Endothelial cell (in vitro differentiated cells): ENCODE data around the gene BAAT. TPM values are rescaled to one million over a fixed set of nuclear protein-coding genes. Genes with fewer than 3 reads are reported as not detected.

Source experiments
- DNase-seq: peaks from one replicate; pipeline ENCODE4 v3.0.0; 2021; ENCODE audit warnings: low spot score
- H3K27ac Mint-ChIP-seq: one replicate; pipeline ENCODE4 v1.8.0; 2021; ENCODE audit warnings: mixed read lengths, inconsistent platforms; ENCODE audit not compliant: unreplicated experiment
- H3K27me3 Mint-ChIP-seq: one replicate; pipeline ENCODE4 v1.8.0; 2021; ENCODE audit warnings: mild to moderate bottlenecking, moderate library complexity, mixed read lengths, inconsistent platforms; ENCODE audit not compliant: unreplicated experiment
- H3K36me3 Mint-ChIP-seq: one replicate; pipeline ENCODE4 v1.8.0; 2021; ENCODE audit warnings: mild to moderate bottlenecking, low read depth, mixed read lengths, inconsistent platforms; ENCODE audit not compliant: unreplicated experiment
- H3K4me1 Mint-ChIP-seq: one replicate; pipeline ENCODE4 v1.8.0; 2021; ENCODE audit warnings: mild to moderate bottlenecking, mixed read lengths, inconsistent platforms; ENCODE audit not compliant: unreplicated experiment
- H3K4me3 Mint-ChIP-seq: one replicate; pipeline ENCODE4 v1.8.0; 2021; ENCODE audit warnings: mild to moderate bottlenecking, mixed read lengths, inconsistent platforms; ENCODE audit not compliant: unreplicated experiment
- H3K9me3 Mint-ChIP-seq: one replicate; pipeline ENCODE4 v1.8.0; 2021; ENCODE audit warnings: mixed read lengths, inconsistent platforms; ENCODE audit not compliant: unreplicated experiment
- total RNA-seq: library from RNA; stranded (reverse); fragmentation: NEBNext Ultra II Directional; extraction: Animal tissue kit (Norgen Biotek cat#: 25700); gene quantifications from one replicate; pipeline ENCODE4 v1.2.1, GENCODE V29; 2021; ENCODE audit not compliant: unreplicated experiment
- TF ChIP-seq, protein P1 (sequence below): fragments of 200-600 bp; sonication (generic); IDR thresholded peaks from one replicate; pipeline ENCODE4 v1.5.0; 2021; ENCODE audit warnings: antibody characterized with exemption; ENCODE audit not compliant: unreplicated experiment

Gene BAAT
- total RNA-seq, 1 donor from 2014 or later, result not detected

DNA sequence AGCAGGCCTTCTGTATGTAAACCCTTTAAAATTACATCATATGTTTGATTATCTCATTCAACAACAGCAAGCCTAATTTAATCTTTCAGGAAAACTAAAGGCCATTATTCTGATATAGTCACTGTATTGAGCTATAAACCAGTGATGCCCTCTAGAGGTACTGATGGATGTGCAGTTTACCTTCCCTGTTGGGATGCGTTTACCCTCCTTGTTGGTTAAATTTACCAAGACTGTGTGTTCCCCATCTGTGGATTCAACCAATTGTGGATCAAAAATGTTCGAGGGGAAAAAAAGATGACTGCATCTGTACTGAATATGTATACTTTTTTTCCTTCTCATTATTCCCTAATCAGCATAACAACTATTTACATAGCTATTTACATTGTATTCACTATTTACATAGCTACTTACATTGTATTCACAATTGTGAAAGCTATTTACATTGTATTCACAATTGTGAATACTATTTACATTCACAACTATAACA is 3.7 kb upstream of the BAAT start:
- Mint-ChIP-seq H3K4me3 (no peak overlapping the region), H3K36me3 (peaks cover 22% of the 10 kb centered on the region), H3K27ac (no peak overlapping the region), H3K9me3 (peaks cover 8% of the 10 kb centered on the region), H3K27me3 (no peaks in the 10 kb centered on the region), H3K4me1 (peaks cover 3% of the 10 kb centered on the region)
- TF ChIP-seq, protein P1, sequence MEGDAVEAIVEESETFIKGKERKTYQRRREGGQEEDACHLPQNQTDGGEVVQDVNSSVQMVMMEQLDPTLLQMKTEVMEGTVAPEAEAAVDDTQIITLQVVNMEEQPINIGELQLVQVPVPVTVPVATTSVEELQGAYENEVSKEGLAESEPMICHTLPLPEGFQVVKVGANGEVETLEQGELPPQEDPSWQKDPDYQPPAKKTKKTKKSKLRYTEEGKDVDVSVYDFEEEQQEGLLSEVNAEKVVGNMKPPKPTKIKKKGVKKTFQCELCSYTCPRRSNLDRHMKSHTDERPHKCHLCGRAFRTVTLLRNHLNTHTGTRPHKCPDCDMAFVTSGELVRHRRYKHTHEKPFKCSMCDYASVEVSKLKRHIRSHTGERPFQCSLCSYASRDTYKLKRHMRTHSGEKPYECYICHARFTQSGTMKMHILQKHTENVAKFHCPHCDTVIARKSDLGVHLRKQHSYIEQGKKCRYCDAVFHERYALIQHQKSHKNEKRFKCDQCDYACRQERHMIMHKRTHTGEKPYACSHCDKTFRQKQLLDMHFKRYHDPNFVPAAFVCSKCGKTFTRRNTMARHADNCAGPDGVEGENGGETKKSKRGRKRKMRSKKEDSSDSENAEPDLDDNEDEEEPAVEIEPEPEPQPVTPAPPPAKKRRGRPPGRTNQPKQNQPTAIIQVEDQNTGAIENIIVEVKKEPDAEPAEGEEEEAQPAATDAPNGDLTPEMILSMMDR, result no peak
- DNase-seq, result no peak

DNA sequence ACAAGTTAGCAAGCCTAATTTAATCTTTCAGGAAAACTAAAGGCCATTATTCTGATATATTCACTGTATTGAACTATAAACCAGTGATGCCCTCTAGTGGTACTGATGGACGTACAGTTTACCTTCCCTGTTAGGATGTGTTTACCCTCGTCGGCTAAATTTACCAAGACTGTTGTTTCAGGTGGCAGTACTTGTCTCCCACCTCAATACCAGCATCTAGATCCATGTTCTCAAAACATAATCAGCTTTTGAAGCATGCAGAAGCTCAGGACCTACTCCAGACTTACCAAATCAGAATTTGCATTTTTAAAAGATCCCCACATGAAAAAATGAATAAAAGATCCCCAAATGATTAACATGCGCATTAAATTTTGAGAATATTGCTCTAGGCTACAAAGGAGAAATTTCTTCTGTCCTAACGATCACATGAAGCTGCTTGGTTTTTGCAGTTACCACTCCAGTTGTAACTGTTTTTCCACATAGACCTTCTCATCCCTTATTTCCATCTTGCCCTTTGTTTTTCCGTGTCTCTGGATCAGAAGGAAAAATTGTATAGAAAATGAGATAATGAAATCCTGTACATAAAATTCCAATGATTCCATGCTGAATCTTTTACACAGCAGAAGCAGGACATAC is 3.2 kb upstream of the BAAT start:
- peaks cover 3% of the 10 kb centered on the region for H3K4me1 Mint-ChIP-seq
- H3K27me3 Mint-ChIP-seq, result no peaks in the 10 kb centered on the region
- H3K9me3 Mint-ChIP-seq, result peaks cover 8% of the 10 kb centered on the region
- TF ChIP-seq, protein P1, result peak; percentile 48
- H3K36me3 Mint-ChIP-seq, result peaks cover 21% of the 10 kb centered on the region
- H3K27ac Mint-ChIP-seq, result peak overlapping the region; percentile 50
- no peak overlapping the region for H3K4me3 Mint-ChIP-seq
- no peak for DNase-seq

GRCh38 chr9:101383361-101383760 is 1.4 kb downstream of the BAAT start:
- Mint-ChIP-seq H3K4me3 (no peak overlapping the region), H3K27me3 (no peaks in the 10 kb centered on the region), H3K27ac (no peak overlapping the region), H3K36me3 (peaks cover 10% of the 10 kb centered on the region), H3K9me3 (peaks cover 8% of the 10 kb centered on the region), H3K4me1 (peaks cover 3% of the 10 kb centered on the region)
- TF ChIP-seq, protein P1, result no peak
- DNase-seq, result no peak

- Mint-ChIP-seq H3K27ac (no peak overlapping the region), H3K36me3 (peaks cover 10% of the 10 kb centered on the region), H3K4me1 (no peaks in the 10 kb centered on the region), H3K9me3 (peaks cover 8% of the 10 kb centered on the region), H3K4me3 (no peak overlapping the region), H3K27me3 (no peaks in the 10 kb centered on the region)
- no peak for DNase-seq
- TF ChIP-seq, protein P1, result no peak
These were observed 2.9 kb downstream of the BAAT start for GRCh38 chr9:101381833-101382342.

GRCh38 chr9:101381118-101381517 is 3.7 kb downstream of the BAAT start:
- TF ChIP-seq, protein P1, result no peak
- peaks cover 8% of the 10 kb centered on the region for H3K9me3 Mint-ChIP-seq

More at GRCh38 chr9:101381118-101381517, 3.7 kb downstream of the BAAT start:
- H3K27me3 Mint-ChIP-seq, result no peaks in the 10 kb centered on the region
- no peak overlapping the region for H3K4me3 Mint-ChIP-seq
- H3K4me1 Mint-ChIP-seq, result no peaks in the 10 kb centered on the region
- no peak overlapping the region for H3K27ac Mint-ChIP-seq
- peaks cover 10% of the 10 kb centered on the region for H3K36me3 Mint-ChIP-seq
- DNase-seq, result no peak
